ENCODE measurements around the gene GPATCH1.

The GPATCH1 gene

GRCh38 chr19:33067121-33067520 is 13.9 kb upstream of the GPATCH1 start:
- Mint-ChIP-seq H3K9me3 (no peaks in the 10 kb centered on the region), H3K4me3 (no peak overlapping the region), H3K36me3 (ENCODE audit: insufficient read depth) (no peaks in the 10 kb centered on the region), H3K27me3 (peaks cover 18% of the 10 kb centered on the region), H3K4me1 (no peaks in the 10 kb centered on the region), H3K27ac (ENCODE audit: low read depth) (no peak overlapping the region)
- DNase-seq (ENCODE audit: low spot score in 2 of 2): no peak
- no peak for ATAC-seq (replicated peaks; ENCODE audit: extremely low read depth, poor library complexity, severe bottlenecking)

GRCh38 chr19:33071887-33072286 is 9.1 kb upstream of the GPATCH1 start:
- Mint-ChIP-seq H3K27ac (ENCODE audit: low read depth) (no peak overlapping the region), H3K4me1 (no peaks in the 10 kb centered on the region), H3K27me3 (no peaks in the 10 kb centered on the region), H3K4me3 (no peak overlapping the region), H3K9me3 (no peaks in the 10 kb centered on the region), H3K36me3 (ENCODE audit: insufficient read depth) (no peaks in the 10 kb centered on the region)
- no peak for ATAC-seq (replicated peaks; ENCODE audit: extremely low read depth, poor library complexity, severe bottlenecking)
- DNase-seq (ENCODE audit: low spot score in 2 of 2): no peak

- H3K4me1 Mint-ChIP-seq: no peaks in the 10 kb centered on the region
- no peak overlapping the region for H3K27ac Mint-ChIP-seq (ENCODE audit: low read depth)
- ATAC-seq (replicated peaks; ENCODE audit: extremely low read depth, poor library complexity, severe bottlenecking) (no peak), DNase-seq (ENCODE audit: low spot score in 2 of 2) (no peak)
- H3K36me3 Mint-ChIP-seq (ENCODE audit: insufficient read depth): peaks cover 2% of the 10 kb centered on the region
- H3K9me3 Mint-ChIP-seq: no peaks in the 10 kb centered on the region
- no peak overlapping the region for H3K4me3 Mint-ChIP-seq
- no peaks in the 10 kb centered on the region for H3K27me3 Mint-ChIP-seq
Observed at GRCh38 chr19:33075519-33075918, 5.5 kb upstream of the GPATCH1 start.

GRCh38 chr19:33085570-33086128 is 4.7 kb downstream of the GPATCH1 start:
- Mint-ChIP-seq H3K27ac (ENCODE audit: low read depth) (no peak overlapping the region), H3K9me3 (no peaks in the 10 kb centered on the region), H3K36me3 (ENCODE audit: insufficient read depth) (peaks cover 27% of the 10 kb centered on the region), H3K27me3 (no peaks in the 10 kb centered on the region), H3K4me1 (peaks cover 34% of the 10 kb centered on the region), H3K4me3 (no peak overlapping the region)
- no peak for DNase-seq (ENCODE audit: low spot score in 2 of 2)
- no peak for ATAC-seq (replicated peaks; ENCODE audit: extremely low read depth, poor library complexity, severe bottlenecking)

DNA sequence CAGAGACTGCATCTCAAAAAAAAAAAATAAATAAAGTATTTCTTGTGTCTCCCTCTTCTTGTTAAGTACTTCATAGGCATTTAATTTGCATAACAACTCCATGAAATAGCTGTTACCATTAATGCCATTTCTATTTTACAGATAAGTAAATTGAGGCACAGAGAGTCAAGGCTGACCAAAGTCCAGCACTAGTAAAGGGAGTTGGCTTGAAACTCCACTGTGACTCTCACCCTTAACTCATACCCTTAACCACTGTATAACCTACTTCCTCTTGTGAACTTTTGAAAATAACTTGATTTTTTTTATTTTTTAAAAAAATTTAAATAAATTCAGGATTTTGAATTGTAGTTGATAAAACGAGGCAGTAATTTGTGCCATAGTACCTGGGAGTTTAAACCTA is 6.0 kb downstream of the GPATCH1 start:
- H3K27me3 Mint-ChIP-seq: no peaks in the 10 kb centered on the region
- H3K27ac Mint-ChIP-seq (ENCODE audit: low read depth): no peak overlapping the region
- H3K9me3 Mint-ChIP-seq: no peaks in the 10 kb centered on the region
- H3K36me3 Mint-ChIP-seq (ENCODE audit: insufficient read depth): peaks cover 28% of the 10 kb centered on the region
- peaks cover 22% of the 10 kb centered on the region for H3K4me1 Mint-ChIP-seq
- H3K4me3 Mint-ChIP-seq: no peak overlapping the region
- no peak for ATAC-seq (replicated peaks; ENCODE audit: extremely low read depth, poor library complexity, severe bottlenecking)
- no peak for DNase-seq (ENCODE audit: low spot score in 2 of 2)

DNA sequence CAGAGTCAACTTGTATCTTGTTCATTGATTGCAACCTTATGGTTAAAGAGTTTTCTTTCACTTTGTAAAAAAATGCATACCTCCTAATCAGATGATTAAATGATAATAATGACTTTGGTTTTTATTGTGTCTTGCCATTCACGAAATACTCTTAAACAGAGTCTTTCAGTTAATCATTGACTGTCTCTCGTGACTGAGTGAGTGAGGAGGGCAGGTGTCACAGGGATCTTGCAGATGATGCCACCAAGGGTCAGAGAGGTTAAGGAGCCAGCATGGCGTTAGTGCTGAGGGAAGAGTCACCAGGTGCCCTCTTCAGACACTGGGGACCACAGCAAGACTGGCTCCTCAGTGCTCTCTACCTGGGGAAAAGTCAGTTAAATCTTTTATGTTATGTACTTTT is 8.0 kb downstream of the GPATCH1 start:
- ATAC-seq (replicated peaks; ENCODE audit: extremely low read depth, poor library complexity, severe bottlenecking) (no peak), DNase-seq (ENCODE audit: low spot score in 2 of 2) (no peak)
- no peak overlapping the region for H3K4me3 Mint-ChIP-seq
- H3K4me1 Mint-ChIP-seq: peaks cover 18% of the 10 kb centered on the region
- peaks cover 38% of the 10 kb centered on the region for H3K36me3 Mint-ChIP-seq (ENCODE audit: insufficient read depth)
- H3K27me3 Mint-ChIP-seq: no peaks in the 10 kb centered on the region
- no peaks in the 10 kb centered on the region for H3K9me3 Mint-ChIP-seq
- H3K27ac Mint-ChIP-seq (ENCODE audit: low read depth): no peak overlapping the region

DNA sequence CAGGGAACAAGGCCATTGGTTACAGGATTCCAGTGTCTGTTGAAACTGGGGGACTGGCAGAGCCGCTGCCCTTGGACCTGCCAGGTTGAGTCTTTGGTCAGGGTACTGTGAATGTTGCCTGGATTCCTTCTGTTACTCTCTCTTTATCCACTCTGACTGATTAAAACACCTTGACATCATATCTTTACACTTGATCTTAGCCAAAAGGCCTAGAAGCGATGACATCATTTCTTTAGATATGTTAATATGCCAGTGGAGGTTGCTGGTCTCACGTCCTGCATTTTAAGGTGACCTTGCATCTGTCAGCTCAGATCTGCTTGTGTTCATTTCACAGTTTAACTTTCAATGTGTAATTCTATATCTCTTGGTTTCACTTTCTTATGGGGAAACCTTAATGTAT is 9.2 kb downstream of the GPATCH1 start:
- peaks cover 9% of the 10 kb centered on the region for H3K4me1 Mint-ChIP-seq
- no peak overlapping the region for H3K27ac Mint-ChIP-seq (ENCODE audit: low read depth)
- H3K4me3 Mint-ChIP-seq: no peak overlapping the region
- no peak for DNase-seq (ENCODE audit: low spot score in 2 of 2)
- H3K36me3 Mint-ChIP-seq (ENCODE audit: insufficient read depth): peaks cover 39% of the 10 kb centered on the region
- ATAC-seq (replicated peaks; ENCODE audit: extremely low read depth, poor library complexity, severe bottlenecking): no peak
- no peaks in the 10 kb centered on the region for H3K9me3 Mint-ChIP-seq
- H3K27me3 Mint-ChIP-seq: no peaks in the 10 kb centered on the region

DNA sequence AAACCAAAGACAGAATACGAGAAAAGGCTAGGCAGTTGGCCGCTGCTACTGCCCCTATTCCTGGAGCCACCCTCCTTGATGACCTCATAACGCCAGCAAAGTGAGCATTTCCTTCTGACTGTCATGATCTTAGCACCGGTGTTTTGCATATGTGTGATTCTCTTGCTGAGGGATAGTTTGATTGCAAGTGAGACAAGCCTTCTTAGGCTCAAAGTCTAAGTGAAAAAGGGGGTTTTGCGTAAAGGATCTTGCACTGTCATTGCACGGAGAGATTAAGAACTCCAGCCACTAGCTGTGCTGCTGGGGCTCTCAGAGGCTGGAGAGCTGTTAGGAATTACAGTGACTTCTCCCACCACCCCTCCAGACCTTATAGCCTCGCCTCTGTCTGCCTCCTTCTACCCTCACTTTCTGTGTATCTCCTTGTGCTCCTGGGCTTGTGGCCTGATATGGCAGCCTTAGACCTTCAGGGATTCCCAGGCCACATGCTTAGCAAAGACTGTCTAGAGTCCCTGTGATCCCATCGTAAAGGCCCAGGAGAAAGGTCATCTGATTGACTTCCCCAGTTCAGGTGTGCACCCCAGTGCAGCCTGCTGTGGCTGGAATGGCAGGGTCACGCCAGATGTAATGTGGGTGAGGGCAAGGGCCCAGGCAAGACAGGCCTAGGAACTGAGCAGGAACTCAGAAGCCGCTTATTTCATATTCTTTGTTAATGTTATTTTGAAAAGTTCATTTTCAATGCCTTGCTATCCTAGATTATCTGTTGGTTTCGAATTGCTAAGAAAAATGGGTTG is 12.6 kb downstream of the GPATCH1 start:
- H3K36me3 Mint-ChIP-seq (ENCODE audit: insufficient read depth): peaks cover 57% of the 10 kb centered on the region
- ATAC-seq (replicated peaks; ENCODE audit: extremely low read depth, poor library complexity, severe bottlenecking): no peak
- H3K27me3 Mint-ChIP-seq: no peaks in the 10 kb centered on the region

GRCh38 chr19:33094436-33095067 is 13.6 kb downstream of the GPATCH1 start:
- Mint-ChIP-seq H3K36me3 (ENCODE audit: insufficient read depth) (peaks cover 53% of the 10 kb centered on the region), H3K27ac (ENCODE audit: low read depth) (no peak overlapping the region), H3K4me1 (peaks cover 5% of the 10 kb centered on the region), H3K9me3 (no peaks in the 10 kb centered on the region), H3K4me3 (no peak overlapping the region), H3K27me3 (no peaks in the 10 kb centered on the region)
- DNase-seq (ENCODE audit: low spot score in 2 of 2): no peak
- ATAC-seq (replicated peaks; ENCODE audit: extremely low read depth, poor library complexity, severe bottlenecking): no peak

More for the DNA sequence above, 12.6 kb downstream of the GPATCH1 start:
- Mint-ChIP-seq H3K4me3 (no peak overlapping the region), H3K27ac (ENCODE audit: low read depth) (no peak overlapping the region), H3K4me1 (peaks cover 10% of the 10 kb centered on the region), H3K9me3 (no peaks in the 10 kb centered on the region)
- DNase-seq (ENCODE audit: low spot score in 2 of 2): no peak

DNA sequence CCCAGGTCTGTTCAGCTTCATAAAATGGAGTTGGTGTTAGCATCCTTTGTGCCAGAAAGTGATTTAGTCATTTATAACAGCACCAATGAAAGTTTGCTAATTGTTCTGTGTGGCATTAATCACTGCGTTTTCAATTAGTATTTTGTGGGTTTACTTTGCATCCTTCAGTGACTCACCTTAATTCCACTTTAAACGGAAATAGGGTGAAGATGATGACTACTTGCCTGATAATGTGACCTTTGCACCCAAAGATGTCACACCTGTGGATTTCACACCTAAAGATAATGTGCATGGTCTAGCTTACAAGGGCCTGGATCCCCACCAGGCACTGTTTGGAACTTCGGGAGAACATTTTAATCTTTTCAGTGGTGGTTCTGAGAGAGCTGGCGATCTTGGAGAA is 15.0 kb downstream of the GPATCH1 start:
- DNase-seq (ENCODE audit: low spot score in 2 of 2) (no peak), ATAC-seq (replicated peaks; ENCODE audit: extremely low read depth, poor library complexity, severe bottlenecking) (no peak)
- Mint-ChIP-seq H3K4me3 (no peak overlapping the region), H3K27ac (ENCODE audit: low read depth) (no peak overlapping the region), H3K36me3 (ENCODE audit: insufficient read depth) (peaks cover 53% of the 10 kb centered on the region), H3K9me3 (no peaks in the 10 kb centered on the region), H3K27me3 (no peaks in the 10 kb centered on the region), H3K4me1 (peaks cover 7% of the 10 kb centered on the region)

DNA sequence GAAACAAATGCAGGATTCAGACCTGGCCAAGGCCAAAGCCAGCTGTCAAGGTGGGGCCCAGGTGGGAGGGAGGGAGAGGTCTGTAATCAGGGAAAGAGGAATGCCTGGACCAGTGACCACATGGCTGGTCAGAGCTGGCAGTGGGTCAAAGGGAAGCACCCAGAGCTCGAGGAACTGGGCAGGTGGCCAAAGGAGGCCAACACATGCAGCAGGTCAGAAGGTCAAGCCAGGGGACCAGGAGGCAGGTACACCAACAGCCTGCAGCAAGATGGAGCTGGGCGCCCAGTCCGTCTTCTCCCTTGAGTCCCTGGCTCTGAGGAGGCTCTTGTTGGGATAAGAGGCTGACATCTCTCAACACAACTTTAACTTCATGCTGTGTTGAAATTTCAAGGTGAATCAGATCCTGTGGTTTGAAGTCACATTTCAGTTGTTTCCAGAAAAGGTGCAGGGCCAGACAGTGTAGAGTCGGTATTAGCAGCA is 17.1 kb downstream of the GPATCH1 start:
- Mint-ChIP-seq H3K4me3 (no peak overlapping the region), H3K27ac (ENCODE audit: low read depth) (peak overlapping the region; percentile 68)
- ATAC-seq (replicated peaks; ENCODE audit: extremely low read depth, poor library complexity, severe bottlenecking): no peak

GRCh38 chr19:33100894-33101644 is 20.1 kb downstream of the GPATCH1 start:
- Mint-ChIP-seq H3K9me3 (no peaks in the 10 kb centered on the region), H3K27ac (ENCODE audit: low read depth) (no peak overlapping the region), H3K36me3 (ENCODE audit: insufficient read depth) (peaks cover 67% of the 10 kb centered on the region), H3K27me3 (no peaks in the 10 kb centered on the region), H3K4me1 (peaks cover 15% of the 10 kb centered on the region), H3K4me3 (no peak overlapping the region)
- DNase-seq (ENCODE audit: low spot score in 2 of 2) (no peak), ATAC-seq (replicated peaks; ENCODE audit: extremely low read depth, poor library complexity, severe bottlenecking) (no peak)

More for the DNA sequence above, 17.1 kb downstream of the GPATCH1 start:
- H3K4me1 Mint-ChIP-seq: peaks cover 10% of the 10 kb centered on the region
- H3K36me3 Mint-ChIP-seq (ENCODE audit: insufficient read depth): peaks cover 60% of the 10 kb centered on the region
- no peaks in the 10 kb centered on the region for H3K9me3 Mint-ChIP-seq
- no peak for DNase-seq (ENCODE audit: low spot score in 2 of 2)
- no peaks in the 10 kb centered on the region for H3K27me3 Mint-ChIP-seq

Measured in central memory CD8-positive, alpha-beta T cell (primary cell).